Esophagus muscularis mucosa (tissue), 4 donors: ENCODE measurements around the gene ZNF530. TPM values are rescaled to one million over a fixed set of nuclear protein-coding genes. Genes with fewer than 3 reads are reported as not detected.

ENCODE experiments used
- DNase-seq: peaks from one replicate; pipeline ENCODE4 v3.0.0-alpha.2; 2017; ENCODE audit errors: extremely low spot score
- H3K27ac ChIP-seq, 4 donors: fragments of 200-600 bp; sonication (generic); replicated peaks in 1 of 4; 1 replicate in 3 of 4; 2 replicates in 1 of 4; pipeline ENCODE4 v1.5.1; 2016 to 2019; ENCODE audit warnings: mild to moderate bottlenecking in 1 of 4
- H3K27me3 ChIP-seq, 4 donors: fragments of 200-600 bp; sonication (generic); one replicate each; pipeline versions ENCODE4 v1.5.1 to v1.6.0; 2016 to 2019
- H3K36me3 ChIP-seq, 4 donors: fragments of 200-600 bp; sonication (generic); one replicate each; pipeline ENCODE4 v1.5.1; 2016 to 2019
- H3K4me1 ChIP-seq, 4 donors: fragments of 200-600 bp; sonication (generic); one replicate each; pipeline ENCODE4 v1.5.1; 2016 to 2019
- H3K4me3 ChIP-seq, 4 donors: fragments of 200-600 bp; sonication (generic); 1 replicate in 2 of 4; 2 replicates in 2 of 4; pipeline ENCODE4 v1.5.1; 2016 to 2019; ENCODE audit warnings: mild to moderate bottlenecking in 4 of 4, moderate library complexity in 1 of 4
- H3K9me3 ChIP-seq, 4 donors: fragments of 200-600 bp; sonication (generic); 1 replicate in 3 of 4; 2 replicates in 1 of 4; pipeline ENCODE4 v1.5.1; 2016 to 2019
- EP300 ChIP-seq: sonication (generic); formaldehyde crosslinking; IDR thresholded peaks from one replicate; pipeline ENCODE4 v1.6.1; 2017; ENCODE audit warnings: antibody characterized with exemption
- POLR2A ChIP-seq: fragments of 450-650 bp; IDR thresholded peaks from one replicate; pipeline ENCODE4 v1.6.1; 2017; ENCODE audit warnings: antibody characterized with exemption, moderate library complexity, mild to moderate bottlenecking, low read depth
- POLR2AphosphoS5 ChIP-seq, 2 donors: sonication (generic); formaldehyde crosslinking; IDR thresholded peaks; one replicate each; pipeline ENCODE4 v1.6.1; 2017; ENCODE audit warnings: antibody characterized with exemption in 2 of 2
- WGBS: methylation state at CpG from one replicate; pipeline ENCODE4 v1.1.5; 2018; 5-methylcytosine and 5-hydroxymethylcytosine counted together
- intact Hi-C: fragments of 100-400 bp; cut with DNase I; formaldehyde crosslinking; loops from one replicate; pipeline ENCODE4 v1.15.1; 2023
- total RNA-seq, 4 donors: library from RNA; depleted of rRNA; stranded (reverse); fragments of >200 nt; gene quantifications; one replicate each; pipeline versions ENCODE4 v1.1.0 to v1.2.1, GENCODE V29; 2016
- TF ChIP-seq, protein P1 (sequence below), 3 experiments: fragments of 200-600 bp in 2 of 3; fragments of 450-650 bp in 1 of 3; sonication (generic) in 2 of 3; IDR thresholded peaks; one replicate each; pipeline ENCODE4 v1.5.1; 2017 to 2019; ENCODE audit warnings: antibody characterized with exemption in 3 of 3, mild to moderate bottlenecking in 2 of 3, moderate library complexity in 1 of 3

Gene ZNF530
- total RNA-seq, 4 donors from 2014 or later = 1.2 to 6.9 (median 2.8) TPM

DNA sequence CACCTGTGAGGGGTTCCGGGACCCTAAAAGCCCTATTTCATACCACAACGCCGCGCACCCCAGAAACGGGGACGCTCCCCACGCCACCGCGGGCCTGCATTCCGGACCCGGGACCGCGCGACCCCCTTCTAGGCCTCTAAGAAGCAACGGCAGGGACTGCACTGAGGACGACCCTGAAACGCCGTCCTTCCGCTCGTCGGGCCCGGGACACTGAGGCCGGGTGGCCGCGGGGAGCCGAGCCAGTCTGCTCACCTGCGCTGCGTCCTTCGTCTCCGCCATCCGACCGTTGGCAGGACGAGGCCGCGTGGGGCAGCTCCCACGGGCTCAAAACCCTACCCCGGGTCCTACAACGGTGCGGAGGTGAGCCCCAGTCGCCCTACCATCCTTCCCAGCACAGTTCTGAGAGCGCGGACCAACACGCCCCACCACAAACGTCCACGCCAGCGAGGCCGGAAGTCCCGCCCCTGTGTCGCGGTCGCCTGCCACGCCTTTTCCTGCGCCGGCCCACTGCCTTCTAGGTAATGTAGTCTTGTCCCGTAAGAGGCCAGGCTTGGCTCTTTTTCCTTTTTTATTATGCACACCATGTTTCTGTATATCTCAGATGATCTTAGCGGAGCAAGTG is 40.2 kb upstream of the ZNF530 start, which contains the start of gene ZNF550:
ZNF550 (minus strand) TSS at position 460 of the 622 bp plus-strand sequence; CDS start at position 279, 181 bp downstream.
- peak; percentile 97 for DNase-seq
- peaks cover 0 to 45% (median 26%) of the 10 kb centered on the region in 4 donors for H3K9me3 ChIP-seq
- intact Hi-C loops = no loop called here
- H3K4me3 ChIP-seq = peak within 1 kb of the TSS; percentile 79 to 91 (median 83)
- TF ChIP-seq EP300 (no peak), POLR2AphosphoS5 (IDR thresholded peaks at IDR 0.05) (peak; percentile 80 to 87), POLR2A (peak; percentile 24)
- peak within 1 kb of the TSS; percentile 71 to 80 (median 74) for H3K27ac ChIP-seq
- H3K36me3 ChIP-seq = peaks cover 16 to 20% (median 20%) of the 10 kb centered on the region in 4 donors
- peaks cover 21 to 25% (median 24%) of the 10 kb centered on the region in 4 donors for H3K4me1 ChIP-seq
- 0% methylated on average over 7 of the region's 56 CpGs for WGBS
- H3K27me3 ChIP-seq = no peaks in the 10 kb centered on the region

DNA sequence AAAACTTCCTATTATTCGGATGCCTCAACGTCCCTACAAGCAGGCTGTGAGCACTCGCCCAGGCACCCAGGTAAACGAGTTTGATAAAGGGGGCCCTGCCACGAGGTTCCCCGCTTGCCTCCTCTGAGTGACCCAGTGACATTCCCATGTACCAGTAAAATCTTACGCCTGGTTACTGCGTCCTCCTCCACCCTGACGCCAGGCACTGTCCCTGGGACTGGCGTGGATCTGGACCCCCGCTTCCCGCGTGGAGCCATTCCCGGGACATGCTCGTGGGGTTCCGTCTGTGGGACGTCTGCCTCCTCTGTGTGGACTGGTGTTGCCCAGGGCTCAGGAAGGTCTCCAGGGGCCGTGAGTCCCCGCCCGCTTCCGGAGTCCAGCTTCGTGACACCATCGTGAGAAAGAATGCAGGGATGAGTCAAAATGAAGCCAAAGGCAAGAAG is 39.6 kb upstream of the ZNF530 start:
- H3K4me3 ChIP-seq = peak overlapping the region; percentile 79 to 91 (median 83)
- H3K9me3 ChIP-seq = peaks cover 2 to 45% (median 28%) of the 10 kb centered on the region in 4 donors
- H3K4me1 ChIP-seq = peaks cover 21 to 25% (median 24%) of the 10 kb centered on the region in 4 donors
- H3K27ac ChIP-seq = peak overlapping the region; percentile 71 to 80 (median 74)
- TF ChIP-seq EP300 = no peak
- TF ChIP-seq, protein P1, sequence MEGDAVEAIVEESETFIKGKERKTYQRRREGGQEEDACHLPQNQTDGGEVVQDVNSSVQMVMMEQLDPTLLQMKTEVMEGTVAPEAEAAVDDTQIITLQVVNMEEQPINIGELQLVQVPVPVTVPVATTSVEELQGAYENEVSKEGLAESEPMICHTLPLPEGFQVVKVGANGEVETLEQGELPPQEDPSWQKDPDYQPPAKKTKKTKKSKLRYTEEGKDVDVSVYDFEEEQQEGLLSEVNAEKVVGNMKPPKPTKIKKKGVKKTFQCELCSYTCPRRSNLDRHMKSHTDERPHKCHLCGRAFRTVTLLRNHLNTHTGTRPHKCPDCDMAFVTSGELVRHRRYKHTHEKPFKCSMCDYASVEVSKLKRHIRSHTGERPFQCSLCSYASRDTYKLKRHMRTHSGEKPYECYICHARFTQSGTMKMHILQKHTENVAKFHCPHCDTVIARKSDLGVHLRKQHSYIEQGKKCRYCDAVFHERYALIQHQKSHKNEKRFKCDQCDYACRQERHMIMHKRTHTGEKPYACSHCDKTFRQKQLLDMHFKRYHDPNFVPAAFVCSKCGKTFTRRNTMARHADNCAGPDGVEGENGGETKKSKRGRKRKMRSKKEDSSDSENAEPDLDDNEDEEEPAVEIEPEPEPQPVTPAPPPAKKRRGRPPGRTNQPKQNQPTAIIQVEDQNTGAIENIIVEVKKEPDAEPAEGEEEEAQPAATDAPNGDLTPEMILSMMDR (IDR thresholded peaks at IDR 0.05) = no peak
- TF ChIP-seq POLR2AphosphoS5 (IDR thresholded peaks at IDR 0.05) = no peak
- TF ChIP-seq POLR2A = no peak
- intact Hi-C loops = no loop called here
- peaks cover 12 to 15% (median 15%) of the 10 kb centered on the region in 4 donors for H3K36me3 ChIP-seq
- WGBS = 17% methylated on average over 21 of the region's 23 CpGs
- DNase-seq = no peak
- H3K27me3 ChIP-seq = no peaks in the 10 kb centered on the region

DNA sequence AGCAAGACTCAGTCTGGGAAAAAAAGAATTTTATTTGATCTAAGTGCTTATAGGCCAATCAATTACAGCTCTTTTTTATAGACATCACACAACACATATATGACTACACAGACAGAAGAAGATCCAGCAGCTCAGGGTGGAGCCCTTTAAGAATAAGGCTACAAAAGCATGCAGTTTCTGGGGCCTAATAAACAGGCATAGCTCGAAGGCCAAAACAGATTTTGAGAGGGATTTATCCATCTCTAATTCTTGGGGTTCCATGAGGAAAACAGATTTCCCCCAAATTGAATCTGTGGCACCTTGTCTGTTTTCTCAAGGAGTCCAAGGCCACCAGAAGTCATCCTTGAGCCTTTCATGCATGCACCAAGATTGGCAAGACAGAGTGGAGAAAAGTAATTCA is 36.1 kb upstream of the ZNF530 start:
- TF ChIP-seq EP300 (no peak), POLR2A (no peak), POLR2AphosphoS5 (IDR thresholded peaks at IDR 0.05) (no peak)
- TF ChIP-seq, protein P1 (IDR thresholded peaks at IDR 0.05) = no peak
- Histone ChIP-seq H3K9me3 (peaks cover 16 to 67% (median 56%) of the 10 kb centered on the region in 4 donors), H3K27ac (no peak overlapping the region), H3K4me1 (peaks cover 11 to 13% (median 12%) of the 10 kb centered on the region in 4 donors), H3K36me3 (no peaks in the 10 kb centered on the region), H3K4me3 (no peak overlapping the region), H3K27me3 (no peaks in the 10 kb centered on the region)
- WGBS = 62% methylated on average over 1 of the region's 1 CpG
- intact Hi-C loops = no loop called here
- no peak for DNase-seq

DNA sequence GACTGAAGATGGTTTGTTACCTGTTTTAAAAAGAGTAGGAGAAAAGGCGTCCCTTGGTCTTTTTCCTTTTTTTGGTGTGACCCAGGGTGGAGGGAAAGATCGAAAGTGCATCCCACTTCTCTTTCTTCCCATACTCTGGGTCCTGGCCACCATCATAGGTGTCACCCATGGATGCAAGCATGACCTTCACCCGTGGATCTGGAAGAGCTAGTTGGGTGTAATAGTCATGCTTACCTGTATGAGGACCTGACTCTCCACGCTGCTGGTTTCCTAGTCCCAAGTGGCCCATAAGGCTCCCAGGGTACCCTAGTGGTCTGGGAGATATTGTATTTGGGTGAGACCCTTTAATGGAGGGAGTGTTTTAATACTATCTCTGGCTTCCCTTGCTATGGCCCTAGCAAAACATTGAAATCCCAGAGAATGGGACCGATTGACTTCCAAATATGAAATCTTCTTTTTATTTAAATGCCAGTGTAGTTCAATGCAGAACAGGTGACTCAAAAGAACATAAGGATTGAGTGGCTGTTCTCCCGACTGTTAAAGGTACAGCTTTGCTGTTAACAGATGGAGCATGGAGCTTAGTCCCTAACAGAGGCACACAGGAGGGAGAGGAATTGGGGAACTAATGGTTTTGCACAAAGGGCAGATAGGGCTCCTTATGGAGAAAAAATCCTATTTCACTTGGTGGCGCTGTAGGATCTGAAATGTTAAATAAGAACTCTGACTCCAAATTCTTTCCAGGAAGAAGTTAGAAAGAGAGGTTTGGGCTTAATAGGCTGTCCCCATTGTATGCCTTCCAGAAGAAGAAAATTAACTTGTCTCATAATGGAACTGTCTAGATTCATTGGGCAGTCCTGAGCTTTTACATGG is 33.1 kb upstream of the ZNF530 start:
- Histone ChIP-seq H3K4me1 (no peaks in the 10 kb centered on the region), H3K27ac (no peak overlapping the region), H3K4me3 (no peak overlapping the region), H3K36me3 (peaks cover under 1 to 5% (median 4%) of the 10 kb centered on the region in 4 donors), H3K9me3 (peaks cover 17 to 92% (median 83%) of the 10 kb centered on the region in 4 donors), H3K27me3 (no peaks in the 10 kb centered on the region)
- WGBS = 56% methylated on average over 7 of the region's 7 CpGs
- TF ChIP-seq, protein P1 (IDR thresholded peaks at IDR 0.05) = no peak
- DNase-seq = no peak
- intact Hi-C loops = no loop called here

DNA sequence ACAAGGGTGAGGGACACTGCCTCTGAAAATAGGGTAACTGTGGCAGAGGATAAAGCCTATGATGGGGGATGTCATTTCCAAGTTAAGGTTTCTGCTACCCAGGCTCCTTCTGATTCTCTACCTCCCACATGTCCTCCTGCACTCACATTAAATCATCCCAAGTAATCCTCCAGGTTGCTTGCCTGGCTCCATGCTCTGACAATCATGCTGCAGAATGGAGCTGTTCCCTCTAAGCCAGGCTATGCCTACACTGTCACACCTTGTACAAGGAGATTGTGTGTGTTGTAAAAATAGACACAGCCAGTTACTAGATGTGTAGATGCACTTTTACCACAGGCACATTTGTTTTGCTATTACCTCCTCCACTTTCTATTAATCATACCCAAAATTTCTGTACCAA is 29.0 kb upstream of the ZNF530 start:
- Histone ChIP-seq H3K27me3 (no peaks in the 10 kb centered on the region), H3K9me3 (peaks cover 27 to 100% (median 95%) of the 10 kb centered on the region in 4 donors), H3K4me3 (no peak overlapping the region), H3K4me1 (no peaks in the 10 kb centered on the region), H3K27ac (no peak overlapping the region), H3K36me3 (peaks cover 41 to 46% (median 45%) of the 10 kb centered on the region in 4 donors)
- no peak for DNase-seq
- intact Hi-C loops = no loop called here
- TF ChIP-seq EP300 (no peak), POLR2A (no peak), POLR2AphosphoS5 (IDR thresholded peaks at IDR 0.05) (no peak)
- TF ChIP-seq, protein P1 (IDR thresholded peaks at IDR 0.05) = no peak
